GM19035 (cell line): ENCODE measurements around the gene CMBL.

ENCODE experiments used
- ATAC-seq: cut with Tn5 transposase; IDR thresholded peaks from one replicate; pipeline ENCODE4 v1.9.1; 2021; ENCODE audit not compliant: unreplicated experiment

The CMBL gene

GRCh38 chr5:10333154-10334006 lies 25.7 kb upstream of the CMBL start:
- ATAC-seq = peak; percentile 73

GRCh38 chr5:10332301-10332700 lies 24.6 kb upstream of the CMBL start:
- ATAC-seq = no peak

DNA sequence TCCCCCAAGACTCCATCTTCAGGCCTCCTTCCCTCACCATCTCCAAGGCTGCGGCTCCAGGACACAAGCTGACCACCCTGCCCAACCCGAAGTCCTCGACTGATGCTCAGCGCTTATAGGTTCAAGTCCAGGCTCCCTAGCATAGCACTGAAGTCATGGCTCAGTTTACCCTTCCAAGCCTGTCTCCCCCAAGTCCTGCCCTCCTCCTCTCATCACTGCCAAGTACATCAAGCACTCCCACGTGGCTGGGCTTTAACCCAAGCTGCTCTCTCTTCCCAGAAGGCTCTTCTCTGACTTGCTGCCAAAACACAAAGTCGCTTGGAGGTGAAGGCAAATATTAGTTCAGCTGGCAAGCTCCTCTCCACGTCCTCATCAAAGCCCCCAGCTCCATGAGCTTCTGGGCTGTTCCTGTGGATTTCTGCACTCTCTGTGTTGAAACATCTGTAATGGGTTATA lies 23.7 kb upstream of the CMBL start:
- no peak for ATAC-seq

- ATAC-seq = no peak
Measured at GRCh38 chr5:10330511-10331230, 23.0 kb upstream of the CMBL start.

DNA sequence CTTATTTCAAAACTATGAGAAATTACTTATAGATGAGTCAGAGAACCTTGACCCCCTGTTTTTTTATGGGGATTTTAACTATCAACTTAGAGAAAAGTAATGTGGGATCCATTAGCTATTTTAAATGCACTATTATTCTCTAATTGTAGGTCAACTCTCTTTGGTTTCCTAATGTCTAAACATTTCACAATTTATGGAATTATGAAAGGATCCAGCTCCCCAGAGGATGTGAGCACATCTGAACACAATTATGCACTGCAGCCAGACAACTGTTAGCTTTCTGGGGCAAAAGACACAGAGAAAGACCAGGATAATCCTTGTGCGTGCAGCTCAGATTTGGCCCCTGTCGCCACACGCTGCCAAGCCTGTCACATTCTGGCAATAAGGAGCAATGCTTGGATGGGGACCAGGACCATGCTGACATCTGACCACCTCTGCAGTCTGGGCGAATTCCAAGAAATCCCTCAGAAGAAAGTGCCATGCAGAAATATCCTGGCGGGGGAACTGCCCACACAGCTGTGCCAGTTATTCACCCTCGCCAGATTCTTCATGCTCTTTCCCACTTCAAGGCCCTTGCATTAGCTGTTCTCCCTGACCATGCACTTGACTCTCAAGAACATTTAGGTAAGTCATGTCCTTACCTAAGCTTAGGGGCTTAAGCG lies 22.2 kb upstream of the CMBL start:
- ATAC-seq = no peak

GRCh38 chr5:10329446-10329819 lies 21.7 kb upstream of the CMBL start:
- ATAC-seq = no peak

DNA sequence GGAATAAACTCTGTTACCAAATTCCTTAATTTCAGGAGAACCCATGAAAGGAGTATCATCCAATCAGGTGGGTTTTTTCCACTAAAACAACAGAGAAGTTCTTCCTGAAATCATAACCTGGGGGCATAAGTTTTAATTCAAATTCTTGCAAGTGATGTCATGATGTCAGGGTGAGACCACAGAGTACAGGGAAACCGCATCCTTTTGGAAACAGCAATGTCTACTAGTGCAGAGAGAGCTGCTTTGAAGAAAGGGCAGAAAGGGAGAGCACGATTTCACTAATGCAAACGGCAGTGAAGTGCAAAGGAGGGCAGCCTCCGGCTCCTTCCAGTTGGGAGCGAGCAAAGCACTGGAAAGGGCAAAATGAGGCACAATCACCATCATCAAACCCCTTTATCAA lies 20.6 kb upstream of the CMBL start:
- no peak for ATAC-seq

GRCh38 chr5:10324518-10325370 lies 17.0 kb upstream of the CMBL start:
- ATAC-seq = no peak

- ATAC-seq = no peak
Measured at GRCh38 chr5:10323588-10324488, 16.1 kb upstream of the CMBL start.

DNA sequence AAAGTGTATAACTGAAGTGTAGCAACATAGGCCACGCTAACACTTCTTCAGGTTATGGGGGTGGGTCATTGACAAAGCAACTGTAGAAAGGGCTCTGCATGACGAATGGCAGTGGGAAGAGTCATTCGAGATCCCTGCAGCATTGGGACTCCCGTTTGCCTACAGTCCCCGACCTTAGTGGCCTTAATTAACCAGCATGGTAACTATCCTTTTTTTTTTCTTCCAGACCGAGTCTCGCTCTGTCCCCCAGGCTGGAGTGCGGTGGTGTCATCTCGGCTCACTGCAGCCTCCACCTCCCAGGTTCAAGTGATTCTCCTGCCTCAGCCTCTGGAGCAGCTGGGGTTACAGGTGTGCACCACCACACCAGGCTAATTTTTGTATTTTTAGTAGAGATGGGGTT lies 14.2 kb upstream of the CMBL start:
- ATAC-seq = no peak

- ATAC-seq = no peak
Measured at GRCh38 chr5:10320793-10321192, 13.1 kb upstream of the CMBL start.

- no peak for ATAC-seq
Measured at GRCh38 chr5:10319202-10319851, 11.6 kb upstream of the CMBL start.

- ATAC-seq = peak; percentile 75
Measured at GRCh38 chr5:10317825-10318682, 10.4 kb upstream of the CMBL start.

GRCh38 chr5:10315824-10316509 lies 8.3 kb upstream of the CMBL start:
- ATAC-seq = no peak

DNA sequence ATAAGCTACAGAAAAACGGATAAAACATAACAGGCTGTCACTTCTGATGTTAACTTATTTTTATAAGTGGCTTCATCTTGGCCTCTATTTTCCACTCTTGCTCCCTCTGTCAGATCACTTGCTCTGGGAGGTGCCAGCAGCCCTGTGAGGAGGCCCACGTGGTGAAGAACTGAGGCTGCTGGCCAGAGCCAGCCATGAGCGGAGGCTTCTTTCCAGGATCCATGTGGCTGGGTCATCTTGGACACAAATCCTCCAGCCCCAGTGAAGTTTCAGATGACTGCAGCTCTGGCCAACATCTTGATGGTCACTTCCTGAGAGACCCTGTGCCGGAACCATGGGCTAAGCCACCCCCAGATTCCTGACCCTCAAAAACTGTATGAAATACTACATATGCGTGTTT lies 7.5 kb upstream of the CMBL start:
- ATAC-seq = no peak

- no peak for ATAC-seq
Measured at GRCh38 chr5:10311595-10312425, 4.1 kb upstream of the CMBL start.
